B cell (primary cell): ENCODE results near the gene BCL7C.

Experiments
- EZH2 ChIP-seq: IDR thresholded peaks from 2 replicates; pipeline ENCODE4 v1.6.1; 2012; ENCODE audit warnings: borderline replicate concordance, low read depth, mild to moderate bottlenecking, moderate library complexity, low read length; ENCODE audit not compliant: insufficient read depth, poor library complexity, severe bottlenecking
- TF ChIP-seq, protein P1 (sequence below): fragments of 200-600 bp; IDR thresholded peaks from one replicate; pipeline ENCODE4 v1.8.0; 2022; ENCODE audit warnings: antibody characterized with exemption, mild to moderate bottlenecking

DNA sequence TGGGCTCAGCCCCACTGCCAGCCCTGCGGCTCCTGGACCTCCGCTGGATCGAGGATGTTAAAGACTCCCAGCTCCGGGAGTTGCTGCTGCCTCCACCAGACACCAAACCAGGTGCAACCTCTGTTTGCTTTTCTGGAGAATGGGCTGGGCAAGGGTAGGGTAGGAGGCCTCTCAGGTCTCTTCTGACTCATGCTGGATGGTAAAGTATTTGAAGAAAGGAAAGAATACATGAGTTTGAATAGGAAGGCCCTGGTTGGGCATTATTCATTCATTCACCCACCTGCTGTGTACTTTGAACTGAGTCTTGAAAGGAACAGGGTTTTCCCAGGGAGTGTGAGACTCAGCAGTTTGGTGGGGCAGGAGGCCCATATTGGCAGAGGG is 48.5 kb upstream of the BCL7C start:
- TF ChIP-seq, protein P1, sequence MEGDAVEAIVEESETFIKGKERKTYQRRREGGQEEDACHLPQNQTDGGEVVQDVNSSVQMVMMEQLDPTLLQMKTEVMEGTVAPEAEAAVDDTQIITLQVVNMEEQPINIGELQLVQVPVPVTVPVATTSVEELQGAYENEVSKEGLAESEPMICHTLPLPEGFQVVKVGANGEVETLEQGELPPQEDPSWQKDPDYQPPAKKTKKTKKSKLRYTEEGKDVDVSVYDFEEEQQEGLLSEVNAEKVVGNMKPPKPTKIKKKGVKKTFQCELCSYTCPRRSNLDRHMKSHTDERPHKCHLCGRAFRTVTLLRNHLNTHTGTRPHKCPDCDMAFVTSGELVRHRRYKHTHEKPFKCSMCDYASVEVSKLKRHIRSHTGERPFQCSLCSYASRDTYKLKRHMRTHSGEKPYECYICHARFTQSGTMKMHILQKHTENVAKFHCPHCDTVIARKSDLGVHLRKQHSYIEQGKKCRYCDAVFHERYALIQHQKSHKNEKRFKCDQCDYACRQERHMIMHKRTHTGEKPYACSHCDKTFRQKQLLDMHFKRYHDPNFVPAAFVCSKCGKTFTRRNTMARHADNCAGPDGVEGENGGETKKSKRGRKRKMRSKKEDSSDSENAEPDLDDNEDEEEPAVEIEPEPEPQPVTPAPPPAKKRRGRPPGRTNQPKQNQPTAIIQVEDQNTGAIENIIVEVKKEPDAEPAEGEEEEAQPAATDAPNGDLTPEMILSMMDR: no peak
- no peak for TF ChIP-seq EZH2
